A549 (cell line): ENCODE results near the gene CHST15. TPM values are rescaled to one million over a fixed set of nuclear protein-coding genes. Genes with fewer than 3 reads are reported as not detected.

Experiments used
- ATAC-seq, 2 experiments: fragments of 200-7000 bp in 1 of 2; fragments of >200 bp in 1 of 2; cut with Nextera tagmentation in 1 of 2; cut with Tn5 transposase in 1 of 2; 3 replicates each; pipeline versions ENCODE4 v1.8.0 to v1.9.1; 2018 to 2020; ENCODE audit warnings: mild to moderate bottlenecking in 1 of 2, moderate library complexity in 1 of 2
- CTCF ChIA-PET: fragments of 300-600 bp; sonication (Branson Sonifier 250); formaldehyde crosslinking; extraction: SDS; loops from one replicate; lab custom pipeline; 2021; ENCODE audit warnings: antibody characterized with exemption, inconsistent platforms; lab: Yijun Ruan, JAX
- POLR2A ChIA-PET: fragments of 350-600 bp; formaldehyde crosslinking; extraction: SDS; loops from one replicate; lab custom pipeline; 2021; ENCODE audit warnings: antibody characterized with exemption, inconsistent platforms; lab: Yijun Ruan, JAX
- DNase-seq, 2 experiments: peaks; one replicate each; pipeline versions ENCODE4 v3.0.0 to v3.0.0-alpha.2; 2011 to 2016; ENCODE audit warnings: low read depth in 1 of 2, low spot score in 1 of 2
- FAIRE-seq: peaks from 2 replicates; lab custom pipeline; 2011; peaks lifted over from hg19 to GRCh38; lab: Jason Lieb, UNC
- H3K27ac ChIP-seq, 2 experiments: fragments of >200 bp; sonication (Bioruptor Twin); formaldehyde crosslinking; 3 replicates each; pipeline ENCODE4 v1.5.1; 2016 to 2017
- H3K4me1 ChIP-seq: fragments of >200 bp; sonication (Bioruptor Twin); formaldehyde crosslinking; 3 replicates; pipeline ENCODE4 v1.6.1; 2016
- H3K4me2 ChIP-seq: fragments of >200 bp; sonication (Bioruptor Twin); formaldehyde crosslinking; 3 replicates; pipeline ENCODE4 v1.6.1; 2016
- H3K4me3 ChIP-seq: fragments of >200 bp; sonication (Bioruptor Twin); formaldehyde crosslinking; 3 replicates; pipeline ENCODE4 v1.5.1; 2016
- H3K9me3 ChIP-seq: fragments of >200 bp; sonication (Bioruptor Twin); formaldehyde crosslinking; 3 replicates; pipeline ENCODE4 v1.6.1; 2016
- BCL3 ChIP-seq: fragments of >200 bp; sonication (Bioruptor Twin); formaldehyde crosslinking; IDR thresholded peaks from 3 replicates; pipeline ENCODE4 v1.6.1; 2016
- BHLHE40 ChIP-seq: IDR thresholded peaks from 2 replicates; pipeline ENCODE4 v1.6.1; 2012; ENCODE audit warnings: low read depth, low read length, inconsistent platforms
- CBX2 ChIP-seq: fragments of 200-600 bp; sonication (generic); IDR thresholded peaks from 2 replicates; pipeline ENCODE4 v1.6.1; 2016; ENCODE audit warnings: low read depth, mild to moderate bottlenecking, borderline replicate concordance
- CTCF ChIP-seq: fragments of >200 bp; sonication (Bioruptor Twin); formaldehyde crosslinking; IDR thresholded peaks from 3 replicates; pipeline ENCODE4 v1.5.1; 2016
- EHF ChIP-seq: fragments of 250-450 bp; sonication (Bioruptor Pico); IDR thresholded peaks from 2 replicates; pipeline ENCODE4 v1.5.0; 2020; ENCODE audit warnings: mild to moderate bottlenecking
- ESRRA ChIP-seq: fragments of 150-350 bp; IDR thresholded peaks from 2 replicates; pipeline ENCODE4 v1.6.1; 2014; ENCODE audit warnings: mild to moderate bottlenecking, low read length, borderline replicate concordance
- GATA3 ChIP-seq: IDR thresholded peaks from 2 replicates; pipeline ENCODE4 v1.6.1; 2012; ENCODE audit warnings: borderline replicate concordance
- HES2 ChIP-seq: fragments of >200 bp; sonication (Bioruptor Twin); formaldehyde crosslinking; IDR thresholded peaks from 2 replicates; pipeline ENCODE4 v1.6.1; 2016
- HOXB13 ChIP-seq: fragments of 250-450 bp; sonication (Bioruptor Pico); IDR thresholded peaks from 2 replicates; pipeline ENCODE4 v1.5.0; 2020; ENCODE audit warnings: low read depth, mild to moderate bottlenecking, moderate library complexity
- HOXB5 ChIP-seq: fragments of 250-450 bp; sonication (Bioruptor Pico); IDR thresholded peaks from 2 replicates; pipeline ENCODE4 v1.5.0; 2020; ENCODE audit warnings: mild to moderate bottlenecking, moderate library complexity
- JUNB ChIP-seq: fragments of >200 bp; sonication (Bioruptor Twin); formaldehyde crosslinking; IDR thresholded peaks from 2 replicates; pipeline ENCODE4 v1.6.1; 2016
- NPAS2 ChIP-seq: fragments of 250-450 bp; sonication (Bioruptor Pico); IDR thresholded peaks from 2 replicates; pipeline ENCODE4 v1.8.0; 2022; ENCODE audit warnings: mild to moderate bottlenecking, moderate library complexity, borderline replicate concordance
- NR3C1 ChIP-seq: fragments of >200 bp; sonication (Bioruptor Twin); formaldehyde crosslinking; IDR thresholded peaks from 3 replicates; pipeline ENCODE4 v1.6.1; 2017
- PBX3 ChIP-seq: IDR thresholded peaks from 2 replicates; pipeline ENCODE4 v1.6.1; 2012
- PHF8 ChIP-seq: fragments of 200-600 bp; sonication (generic); IDR thresholded peaks from 2 replicates; pipeline ENCODE4 v1.6.1; 2016; ENCODE audit warnings: low read depth, mild to moderate bottlenecking, antibody characterized with exemption, moderate library complexity, borderline replicate concordance
- RCOR1 ChIP-seq: fragments of 150-350 bp; IDR thresholded peaks from 2 replicates; pipeline ENCODE4 v1.6.1; 2014; ENCODE audit warnings: antibody characterized with exemption, low read length, low read depth
- REST ChIP-seq: fragments of 200-600 bp; sonication (generic); IDR thresholded peaks from 2 replicates; pipeline ENCODE4 v1.6.1; 2016; ENCODE audit warnings: antibody characterized with exemption, mild to moderate bottlenecking, moderate library complexity
- RFX5 ChIP-seq: fragments of 450-650 bp; IDR thresholded peaks from 2 replicates; pipeline ENCODE4 v1.7.1; 2014; ENCODE audit warnings: antibody characterized with exemption, mild to moderate bottlenecking, moderate library complexity
- SREBF2 ChIP-seq: fragments of 450-650 bp; IDR thresholded peaks from 2 replicates; pipeline ENCODE4 v1.6.1; 2014; ENCODE audit warnings: mild to moderate bottlenecking, moderate library complexity
- WGBS: methylation state at CpG from one replicate; pipeline ENCODE4 v1.1.6; 2017; ENCODE audit errors: missing lambda C conversion rate; 5-methylcytosine and 5-hydroxymethylcytosine counted together
- polyA plus RNA-seq, 4 experiments: library from polyadenylated mRNA; depleted of rRNA in 3 of 4; stranded (reverse); fragments of >200 nt; fragmentation: RNase III in 1 of 4; extraction: RNeasy Plus Mini Kit Qiagen cat#74134 plus additional on column Dnase treatment in 1 of 4; gene quantifications; 2 replicates in 3 of 4; 3 replicates in 1 of 4; pipeline ENCODE4 v1.2.3, GENCODE V29; 2011 to 2017

The CHST15 gene
- polyA plus RNA-seq, 2 of the 4 experiments (the other 2 are of a cell fraction), result 5.1 to 10.3 TPM

GRCh38 chr10:124058346-124059003, 34.9 kb downstream of the CHST15 start:
- Histone ChIP-seq H3K4me1 (peaks cover 8% of the 10 kb centered on the region), H3K27ac (no peak overlapping the region)
- POLR2A ChIA-PET, result no interaction called here
- TF ChIP-seq NR3C1, result no peak
- no peak for TF ChIP-seq CTCF
- TF ChIP-seq PHF8, result no peak
- TF ChIP-seq BCL3, result no peak
- TF ChIP-seq HES2, result no peak
- TF ChIP-seq, all 56 proteins: peak for 0
- DNase-seq (no peak), ATAC-seq (no peak), FAIRE-seq (no peak)
- Histone ChIP-seq H3K4me3 (no peak overlapping the region), H3K4me2 (no peak overlapping the region), H3K9me3 (no peaks in the 10 kb centered on the region)
- WGBS, result 87% methylated on average over 8 of the region's 8 CpGs
- CTCF ChIA-PET, result no interaction called here

- no peak for TF ChIP-seq RCOR1
- no peak for TF ChIP-seq SREBF2
- no peak for TF ChIP-seq RFX5
- no peak for TF ChIP-seq GATA3
- no peak for TF ChIP-seq REST
- TF ChIP-seq CBX2, result no peak
- TF ChIP-seq EHF (CRISPR knock-in tag), result no peak
- no peak for TF ChIP-seq HOXB5 (CRISPR knock-in tag)
- no peak for TF ChIP-seq JUNB
- no peak for TF ChIP-seq HOXB13 (CRISPR knock-in tag)
- no peak for TF ChIP-seq ESRRA
- no peak for TF ChIP-seq NPAS2 (CRISPR knock-in tag)
- no peak for TF ChIP-seq BHLHE40
- TF ChIP-seq PBX3, result no peak
- TF ChIP-seq, all 56 proteins: peak for 0
- POLR2A ChIA-PET, result no interaction called here
- Histone ChIP-seq H3K4me2 (no peak overlapping the region), H3K27ac (no peak overlapping the region), H3K4me1 (0 out of 3 replicates have a peak, but pooled peaks cover 5% of the 10 kb centered on the region), H3K9me3 (no peaks in the 10 kb centered on the region), H3K4me3 (no peak overlapping the region)
- CTCF ChIA-PET, result no interaction called here
- no peak for FAIRE-seq
- DNase-seq, result no peak
- no peak for ATAC-seq
- WGBS, result 72% methylated on average over 5 of the region's 6 CpGs
Observed at GRCh38 chr10:124057601-124058000, 35.8 kb downstream of the CHST15 start.
